Activated T-helper 1 cell treated with anti-CD3 and anti-CD28 coated beads, Interleukin-12 subunit alpha, Interleukin-12 subunit beta, Interleukin-2, Interleukin-4 antibody, amounts not matched to agents 30 ng/mL and 10 ng/mL and 1 ng/mL, durations not matched to agents 14 hours and 24 hours and 36 hours (primary cell): ENCODE data around the gene MMP21. TPM values are rescaled to one million over a fixed set of nuclear protein-coding genes. Genes with fewer than 3 reads are reported as not detected.

ENCODE experiments used
- DNase-seq: peaks from one replicate; pipeline ENCODE4 v3.0.0; 2021; ENCODE audit warnings: low spot score
- H3K27ac Mint-ChIP-seq: one replicate; pipeline ENCODE4 v1.8.0; 2021; ENCODE audit warnings: mild to moderate bottlenecking, mixed read lengths
- H3K27me3 Mint-ChIP-seq: one replicate; pipeline ENCODE4 v1.8.0; 2022; ENCODE audit warnings: mild to moderate bottlenecking, moderate library complexity, mixed read lengths; ENCODE audit not compliant: insufficient read depth
- H3K36me3 Mint-ChIP-seq: one replicate; pipeline ENCODE4 v1.8.0; 2021; ENCODE audit warnings: low read depth, mixed read lengths
- H3K4me1 Mint-ChIP-seq: one replicate; pipeline ENCODE4 v1.8.0; 2021; ENCODE audit warnings: low read depth, mixed read lengths
- H3K4me3 Mint-ChIP-seq: one replicate; pipeline ENCODE4 v1.8.0; 2021; ENCODE audit warnings: mild to moderate bottlenecking, moderate library complexity, mixed read lengths
- H3K9me3 Mint-ChIP-seq: one replicate; pipeline ENCODE4 v1.8.0; 2021; ENCODE audit warnings: mixed read lengths
- intact Hi-C: fragments of 100-400 bp; cut with micrococcal nuclease; formaldehyde crosslinking; loops from one replicate; pipeline ENCODE4 v1.15.1; 2024
- total RNA-seq: library from RNA; stranded (reverse); gene quantifications from 2 replicates; pipeline ENCODE4 v1.2.3, GENCODE V29; 2022

MMP21 gene
- total RNA-seq: not detected in 2 replicates

DNA sequence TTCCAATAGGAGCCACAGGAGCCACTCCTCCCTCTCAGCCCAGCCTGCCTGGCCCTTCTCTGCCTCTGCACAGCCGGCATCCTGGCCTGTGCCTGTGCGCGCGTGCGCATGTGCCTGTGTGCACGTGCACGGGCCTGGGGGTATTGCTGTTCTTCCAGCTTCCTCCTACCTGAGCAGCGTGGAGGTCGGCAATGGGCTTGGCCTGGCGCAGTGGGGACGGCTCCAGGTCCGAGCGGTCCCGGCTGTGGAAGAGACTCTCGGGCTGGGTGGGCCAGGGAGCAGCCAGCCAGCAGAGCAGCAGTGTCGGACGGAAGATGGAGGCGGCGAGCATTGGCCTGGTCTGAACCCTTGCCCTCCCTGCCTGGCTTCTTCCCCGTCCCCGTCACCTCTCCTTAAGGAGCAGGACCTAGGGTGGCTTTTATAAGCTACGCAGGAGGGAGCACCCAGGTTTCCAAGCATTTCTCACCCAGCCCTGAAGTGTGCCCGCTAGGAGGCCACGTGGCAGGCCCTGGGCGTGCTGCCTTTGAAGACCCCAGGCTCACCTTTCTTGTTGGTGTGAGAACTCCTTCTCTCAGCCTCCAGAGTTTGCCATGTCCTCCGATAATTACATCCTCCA, at the start of gene MMP21:
MMP21 (minus strand) TSS at position 331 of the 616 bp plus-strand sequence; CDS start at position 331, 0 bp downstream.
- H3K9me3 Mint-ChIP-seq: no peaks in the 10 kb centered on the region
- intact Hi-C loops: no loop called here

GRCh38 chr10:125824736-125825135, 49.1 kb upstream of the MMP21 start:
- Mint-ChIP-seq H3K4me1 (peaks cover 11% of the 10 kb centered on the region), H3K9me3 (no peaks in the 10 kb centered on the region), H3K36me3 (peaks cover 21% of the 10 kb centered on the region), H3K27me3 (no peaks in the 10 kb centered on the region), H3K4me3 (no peak overlapping the region), H3K27ac (no peak overlapping the region)
- intact Hi-C loops: loop anchor here (5.0 to 10.0 kb wide), 2 partner anchors 910 to 1022 kb away; partner anchors contain the start of gene ABRAXAS2
- DNase-seq: no peak

More for the DNA sequence above, at the start of gene MMP21:
- Mint-ChIP-seq H3K27ac (no peak within 1 kb of the TSS), H3K4me3 (no peak within 1 kb of the TSS), H3K36me3 (no peaks in the 10 kb centered on the region), H3K4me1 (no peaks in the 10 kb centered on the region), H3K27me3 (peaks cover 2% of the 10 kb centered on the region)
- DNase-seq: no peak

- Mint-ChIP-seq H3K9me3 (no peaks in the 10 kb centered on the region), H3K4me3 (no peak overlapping the region), H3K4me1 (peaks cover 11% of the 10 kb centered on the region), H3K27ac (no peak overlapping the region), H3K36me3 (peaks cover 15% of the 10 kb centered on the region), H3K27me3 (no peaks in the 10 kb centered on the region)
- intact Hi-C loops: loop anchor here (1.0 to 10.0 kb wide), 4 partner anchors 73 to 1021 kb away; partner anchors contain the start of genes ABRAXAS2, EDRF1 and FANK1
- no peak for DNase-seq
These were observed 48.1 kb upstream of the MMP21 start for GRCh38 chr10:125823663-125824251.

GRCh38 chr10:125822878-125823662, 47.4 kb upstream of the MMP21 start, which contains the start of the genes BCCIP and UROS:
BCCIP (plus strand) TSS chr10:125823546; CDS start chr10:125823558, 12 bp downstream.
UROS (minus strand) TSS chr10:125823258; CDS start chr10:125816499, 6,759 bp downstream.
- no peaks in the 10 kb centered on the region for H3K27me3 Mint-ChIP-seq
- intact Hi-C loops: loop anchor here (1.0 to 10.0 kb wide), 4 partner anchors 73 to 1021 kb away; partner anchors contain the start of genes ABRAXAS2, EDRF1 and FANK1
- peak within 1 kb of the TSS; percentile 87 for H3K4me3 Mint-ChIP-seq
- H3K36me3 Mint-ChIP-seq: peaks cover 12% of the 10 kb centered on the region
- DNase-seq: peak; percentile 86
- H3K9me3 Mint-ChIP-seq: no peaks in the 10 kb centered on the region
- H3K4me1 Mint-ChIP-seq: peaks cover 11% of the 10 kb centered on the region
- peak within 1 kb of the TSS; percentile 41 for H3K27ac Mint-ChIP-seq

- peak overlapping the region; percentile 10 for H3K27ac Mint-ChIP-seq
- H3K4me1 Mint-ChIP-seq: peaks cover 3% of the 10 kb centered on the region
- no peak for DNase-seq
- H3K27me3 Mint-ChIP-seq: no peaks in the 10 kb centered on the region
- intact Hi-C loops: loop anchor here (5.0 to 10.0 kb wide), 2 partner anchors 906 to 1018 kb away; partner anchors contain the start of gene ABRAXAS2
- peaks cover 4% of the 10 kb centered on the region for H3K36me3 Mint-ChIP-seq
- H3K4me3 Mint-ChIP-seq: peak overlapping the region; percentile 64
- no peaks in the 10 kb centered on the region for H3K9me3 Mint-ChIP-seq
These were observed 45.1 kb upstream of the MMP21 start for GRCh38 chr10:125820701-125821100.

- no peaks in the 10 kb centered on the region for H3K27me3 Mint-ChIP-seq
- H3K27ac Mint-ChIP-seq: no peak overlapping the region
- intact Hi-C loops: no loop called here
- H3K36me3 Mint-ChIP-seq: peaks cover 16% of the 10 kb centered on the region
- H3K4me3 Mint-ChIP-seq: no peak overlapping the region
- no peaks in the 10 kb centered on the region for H3K4me1 Mint-ChIP-seq
- no peaks in the 10 kb centered on the region for H3K9me3 Mint-ChIP-seq
- no peak for DNase-seq
These were observed 41.8 kb upstream of the MMP21 start for GRCh38 chr10:125817337-125817946.

- Mint-ChIP-seq H3K36me3 (peaks cover 14% of the 10 kb centered on the region), H3K27me3 (no peaks in the 10 kb centered on the region), H3K27ac (no peak overlapping the region), H3K4me3 (no peak overlapping the region), H3K4me1 (no peaks in the 10 kb centered on the region), H3K9me3 (no peaks in the 10 kb centered on the region)
- intact Hi-C loops: no loop called here
- no peak for DNase-seq
These were observed 40.9 kb upstream of the MMP21 start for GRCh38 chr10:125816548-125816947.

GRCh38 chr10:125815764-125816163, 40.1 kb upstream of the MMP21 start:
- peaks cover 17% of the 10 kb centered on the region for H3K36me3 Mint-ChIP-seq
- H3K27me3 Mint-ChIP-seq: no peaks in the 10 kb centered on the region
- no peak overlapping the region for H3K27ac Mint-ChIP-seq
- no peaks in the 10 kb centered on the region for H3K9me3 Mint-ChIP-seq
- no peaks in the 10 kb centered on the region for H3K4me1 Mint-ChIP-seq
- no peak for DNase-seq
- intact Hi-C loops: no loop called here
- H3K4me3 Mint-ChIP-seq: no peak overlapping the region

DNA sequence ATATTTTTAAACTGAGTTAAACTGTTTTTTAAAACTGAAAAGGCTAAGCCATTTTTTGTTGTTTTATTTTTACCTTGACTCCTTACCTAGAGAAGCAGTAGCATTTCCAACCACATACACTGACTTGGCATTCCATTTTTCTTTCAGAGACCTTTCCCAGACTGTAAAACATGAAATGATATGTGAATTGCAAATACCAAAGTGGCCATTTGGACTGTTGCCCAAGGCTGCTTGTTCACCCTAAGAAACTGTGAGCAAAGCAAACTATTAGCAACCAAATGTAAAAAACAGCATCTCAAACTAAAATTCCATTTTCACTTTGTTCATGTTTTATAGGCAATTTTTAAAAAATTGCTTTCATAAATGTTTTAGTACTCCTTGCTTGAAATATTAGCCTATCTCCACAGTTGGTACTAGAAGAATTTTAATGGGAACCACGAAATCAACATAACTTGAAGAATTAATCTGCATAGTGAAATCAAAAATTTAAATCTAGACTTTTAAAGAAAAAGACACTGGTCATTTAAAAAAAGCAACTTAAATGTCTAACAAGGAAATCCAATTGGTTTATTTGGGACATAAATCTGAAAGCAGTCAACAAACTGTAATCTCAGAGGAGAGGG, 36.6 kb upstream of the MMP21 start:
- no peak overlapping the region for H3K27ac Mint-ChIP-seq
- intact Hi-C loops: no loop called here
- no peak for DNase-seq
- no peaks in the 10 kb centered on the region for H3K27me3 Mint-ChIP-seq
- H3K4me3 Mint-ChIP-seq: no peak overlapping the region
- H3K4me1 Mint-ChIP-seq: peaks cover 5% of the 10 kb centered on the region
- no peaks in the 10 kb centered on the region for H3K9me3 Mint-ChIP-seq
- peaks cover 29% of the 10 kb centered on the region for H3K36me3 Mint-ChIP-seq

GRCh38 chr10:125811251-125811650, 35.6 kb upstream of the MMP21 start:
- peaks cover 35% of the 10 kb centered on the region for H3K36me3 Mint-ChIP-seq
- no peaks in the 10 kb centered on the region for H3K27me3 Mint-ChIP-seq
- intact Hi-C loops: no loop called here
- H3K4me3 Mint-ChIP-seq: no peak overlapping the region
- DNase-seq: no peak
- H3K9me3 Mint-ChIP-seq: no peaks in the 10 kb centered on the region
- H3K4me1 Mint-ChIP-seq: peaks cover 5% of the 10 kb centered on the region
- H3K27ac Mint-ChIP-seq: no peak overlapping the region

DNA sequence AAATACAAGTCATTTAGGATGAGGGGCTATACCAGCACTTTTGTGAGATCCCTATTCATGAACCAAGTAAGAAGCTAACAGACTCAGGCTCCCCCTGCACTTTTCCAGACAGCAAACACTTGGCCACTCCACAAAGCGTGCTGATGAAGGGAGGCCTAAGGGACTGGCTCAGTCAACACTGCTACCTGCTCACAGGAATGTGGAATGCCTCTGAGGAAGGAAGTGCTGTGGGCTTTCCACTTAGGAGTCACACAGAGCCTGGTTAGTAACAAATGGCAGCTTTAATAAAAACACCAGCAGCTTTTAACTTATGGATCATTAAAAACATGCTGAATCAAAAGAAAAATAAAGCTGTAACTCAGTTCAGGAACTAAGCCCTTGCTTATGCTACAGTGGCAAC, 32.4 kb upstream of the MMP21 start:
- Mint-ChIP-seq H3K36me3 (peaks cover 25% of the 10 kb centered on the region), H3K4me3 (no peak overlapping the region), H3K27me3 (no peaks in the 10 kb centered on the region), H3K27ac (no peak overlapping the region), H3K4me1 (peaks cover 5% of the 10 kb centered on the region), H3K9me3 (no peaks in the 10 kb centered on the region)
- no peak for DNase-seq
- intact Hi-C loops: no loop called here

- Mint-ChIP-seq H3K9me3 (no peaks in the 10 kb centered on the region), H3K27ac (no peak overlapping the region), H3K36me3 (peaks cover 16% of the 10 kb centered on the region), H3K27me3 (no peaks in the 10 kb centered on the region), H3K4me3 (no peak overlapping the region), H3K4me1 (peaks cover 3% of the 10 kb centered on the region)
- no peak for DNase-seq
- intact Hi-C loops: no loop called here
These were observed 27.1 kb upstream of the MMP21 start for GRCh38 chr10:125802739-125803138.
